Left ventricle myocardium inferior (tissue), 1 donor: Measurements from ENCODE around the gene NOM1. TPM values are rescaled to one million over a fixed set of nuclear protein-coding genes. Genes with fewer than 3 reads are reported as not detected.
A peak's percentile ranks its signal among the peaks of the same experiment; 100 is the strongest.

Experiments used
- DNase-seq: peaks from one replicate; pipeline ENCODE4 v3.0.0-alpha.2; 2020
- H3K27ac ChIP-seq: fragments of 200-600 bp; replicated peaks from 2 replicates; pipeline ENCODE4 v1.8.0; 2021
- H3K27me3 ChIP-seq: fragments of 200-600 bp; 2 replicates; pipeline ENCODE4 v1.8.0; 2021; ENCODE audit warnings: low read depth
- H3K36me3 ChIP-seq: fragments of 200-600 bp; 2 replicates; pipeline ENCODE4 v1.8.0; 2021
- H3K4me1 ChIP-seq: fragments of 200-600 bp; 2 replicates; pipeline ENCODE4 v1.8.0; 2021
- H3K4me3 ChIP-seq: fragments of 200-600 bp; 2 replicates; pipeline ENCODE4 v1.8.0; 2021; ENCODE audit warnings: mild to moderate bottlenecking, moderate library complexity
- H3K9me3 ChIP-seq: fragments of 200-600 bp; replicated peaks from 2 replicates; pipeline ENCODE4 v1.8.0; 2021
- CTCF ChIP-seq: fragments of 200-600 bp; IDR thresholded peaks from 2 replicates; pipeline ENCODE4 v1.8.0; 2021; ENCODE audit warnings: antibody characterized with exemption, mild to moderate bottlenecking, borderline replicate concordance
- intact Hi-C: fragments of 100-400 bp; cut with micrococcal nuclease; formaldehyde crosslinking; loops from one replicate; pipeline ENCODE4 v1.11.0; 2022
- total RNA-seq: library from RNA; stranded (reverse); fragmentation: NEBNext Ultra II Directional; extraction: Animal tissue kit (Norgen Biotek cat#: 25700); gene quantifications from one replicate; pipeline ENCODE4 v1.2.1, GENCODE V29; 2021
- donor health status: DM: no; HTN: yes; CAD: no; lungs with severe emphysema.

NOM1 gene
- total RNA-seq, 1 donor from 2014 or later, result 10.5 TPM

DNA sequence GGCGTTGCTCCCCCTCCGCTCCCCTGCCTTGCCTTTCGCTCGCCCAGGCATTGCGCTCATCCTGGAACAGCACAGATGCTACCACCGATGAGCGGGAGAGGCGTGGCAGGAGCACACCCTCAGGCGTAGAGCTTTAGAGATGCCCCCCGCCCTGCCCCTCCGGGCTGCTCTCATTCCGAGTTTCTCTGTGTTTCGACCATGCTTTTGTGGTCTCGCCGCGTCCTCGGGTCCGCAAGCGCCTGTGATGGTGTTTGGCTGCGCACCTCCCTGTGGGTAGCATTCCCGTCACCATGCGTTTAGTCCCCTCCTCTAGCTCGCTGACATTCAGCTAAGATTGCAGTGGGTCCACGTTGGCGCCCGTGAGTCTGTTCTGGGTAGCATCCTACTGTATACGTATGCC lies 18.7 kb downstream of the NOM1 start:
- no peak overlapping the region for H3K27ac ChIP-seq
- H3K27me3 ChIP-seq, result no peaks in the 10 kb centered on the region
- no peak overlapping the region for H3K4me3 ChIP-seq
- no peaks in the 10 kb centered on the region for H3K9me3 ChIP-seq
- no peak for DNase-seq
- H3K4me1 ChIP-seq, result no peaks in the 10 kb centered on the region
- no peak for TF ChIP-seq CTCF
- peaks cover 93% of the 10 kb centered on the region for H3K36me3 ChIP-seq
- intact Hi-C loops, result no loop called here

- Histone ChIP-seq H3K27ac (no peak overlapping the region), H3K4me3 (no peak overlapping the region), H3K36me3 (peaks cover 75% of the 10 kb centered on the region), H3K27me3 (no peaks in the 10 kb centered on the region), H3K4me1 (no peaks in the 10 kb centered on the region), H3K9me3 (no peaks in the 10 kb centered on the region)
- peak; percentile 46 for TF ChIP-seq CTCF
- no peak for DNase-seq
- intact Hi-C loops, result no loop called here
Observed at GRCh38 chr7:156969972-156970420, 20.5 kb downstream of the NOM1 start.

DNA sequence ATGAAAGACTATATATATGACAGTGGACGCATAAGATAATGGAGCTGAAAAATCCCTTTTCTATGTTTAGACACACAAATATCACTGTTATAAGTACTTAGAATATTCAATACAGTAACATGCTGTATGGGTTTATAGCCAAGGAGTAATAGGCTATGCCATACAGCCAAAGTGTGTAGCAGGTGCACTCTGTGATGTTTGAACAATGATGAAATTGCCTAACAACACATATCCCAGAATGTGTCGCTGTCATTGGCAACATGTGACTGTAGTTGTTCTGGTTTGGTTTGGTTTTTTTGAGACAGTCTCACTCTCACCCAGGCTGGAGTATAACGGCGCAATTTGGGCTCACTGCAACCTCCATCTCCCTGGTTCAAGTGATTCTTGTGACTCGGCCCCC lies 26.1 kb downstream of the NOM1 start:
- H3K9me3 ChIP-seq, result peaks cover 14% of the 10 kb centered on the region
- H3K27me3 ChIP-seq, result no peaks in the 10 kb centered on the region
- intact Hi-C loops, result no loop called here
- no peak for TF ChIP-seq CTCF
- H3K36me3 ChIP-seq, result peaks cover 38% of the 10 kb centered on the region
- H3K27ac ChIP-seq, result no peak overlapping the region
- H3K4me1 ChIP-seq, result no peaks in the 10 kb centered on the region
- no peak overlapping the region for H3K4me3 ChIP-seq
- no peak for DNase-seq

DNA sequence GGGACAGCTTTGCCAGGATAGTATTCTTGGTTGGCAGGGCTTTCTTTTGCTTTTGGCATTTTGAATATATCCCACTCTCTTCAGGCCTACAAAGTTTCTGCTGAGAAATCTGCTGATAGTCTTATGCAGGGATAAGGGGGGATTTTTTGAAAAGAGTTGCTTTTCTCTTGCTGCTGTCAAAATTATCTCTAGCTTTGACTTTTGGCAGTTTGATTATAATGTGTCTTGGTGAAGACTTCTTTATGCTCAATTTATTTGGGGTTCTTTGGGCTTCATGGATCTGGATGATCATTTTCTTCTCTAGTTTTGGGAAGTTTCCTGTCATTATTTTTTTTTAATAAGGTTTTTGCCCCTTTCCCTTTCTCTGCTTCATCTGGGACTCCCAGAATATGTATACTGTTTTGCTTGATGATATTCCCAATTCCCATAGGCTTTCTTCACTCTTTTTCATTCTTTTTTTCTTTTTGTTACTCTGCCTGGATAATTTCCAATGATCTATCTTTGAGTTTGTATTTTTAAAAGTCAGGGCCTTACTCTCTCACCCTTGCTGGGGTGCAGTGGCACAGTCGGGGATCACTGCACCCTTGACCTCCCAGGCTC lies 29.6 kb downstream of the NOM1 start:
- Histone ChIP-seq H3K27ac (no peak overlapping the region), H3K36me3 (peaks cover 17% of the 10 kb centered on the region), H3K9me3 (peaks cover 14% of the 10 kb centered on the region), H3K27me3 (no peaks in the 10 kb centered on the region), H3K4me1 (no peaks in the 10 kb centered on the region), H3K4me3 (no peak overlapping the region)
- TF ChIP-seq CTCF, result no peak
- DNase-seq, result no peak
- intact Hi-C loops, result no loop called here

DNA sequence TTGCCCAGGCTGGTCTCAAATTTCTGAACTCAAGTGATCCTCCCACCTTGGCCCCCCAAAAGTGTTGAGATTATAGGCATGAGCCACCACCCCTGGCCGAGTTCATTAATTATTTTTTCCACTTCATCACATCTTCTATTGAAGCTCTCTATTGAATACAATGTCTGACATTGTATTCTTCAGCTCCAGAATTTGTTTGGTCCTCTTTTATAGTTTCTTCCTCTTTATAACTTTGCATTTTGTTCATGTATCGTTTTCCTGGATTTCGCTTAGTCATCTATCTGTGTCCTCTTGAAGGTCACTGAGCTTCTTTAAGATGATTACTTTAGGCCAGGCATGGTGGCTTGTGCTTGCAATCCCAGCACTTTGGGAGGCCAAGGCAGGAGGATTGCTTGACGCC lies 30.2 kb downstream of the NOM1 start:
- H3K27me3 ChIP-seq, result no peaks in the 10 kb centered on the region
- H3K36me3 ChIP-seq, result peaks cover 17% of the 10 kb centered on the region
- TF ChIP-seq CTCF, result no peak
- intact Hi-C loops, result no loop called here
- no peak overlapping the region for H3K4me3 ChIP-seq
- H3K27ac ChIP-seq, result no peak overlapping the region
- no peak for DNase-seq
- H3K9me3 ChIP-seq, result peaks cover 14% of the 10 kb centered on the region
- H3K4me1 ChIP-seq, result no peaks in the 10 kb centered on the region
